ENCODE data around the gene FGF18.

The FGF18 gene

GRCh38 chr5:171506951-171507350, 87.5 kb downstream of the FGF18 start:
- no peak for DNase-seq
